Stimulated activated CD8-positive, alpha-beta memory T cell treated with anti-CD3 and anti-CD28 coated beads, Interleukin-7, amount 100 ng/mL, for 24 hours (primary cell): ENCODE results near the gene METTL21C.

Experiments
- DNase-seq: peaks from one replicate; pipeline ENCODE4 v3.0.0-alpha.2; 2020; ENCODE audit warnings: low read depth

METTL21C gene

GRCh38 chr13:102667023-102667422, 27.8 kb downstream of the METTL21C start:
- DNase-seq, result no peak

GRCh38 chr13:102659168-102659713, 35.6 kb downstream of the METTL21C start:
- DNase-seq, result no peak

- no peak for DNase-seq
These were observed 36.2 kb downstream of the METTL21C start for GRCh38 chr13:102658660-102659059.

GRCh38 chr13:102657630-102658029, 37.2 kb downstream of the METTL21C start:
- DNase-seq, result no peak

- no peak for DNase-seq
These were observed 40.1 kb downstream of the METTL21C start for GRCh38 chr13:102654756-102655155.

- no peak for DNase-seq
These were observed 43.0 kb downstream of the METTL21C start for GRCh38 chr13:102651892-102652291.

- no peak for DNase-seq
These were observed 43.5 kb downstream of the METTL21C start for GRCh38 chr13:102651392-102651791.

GRCh38 chr13:102650444-102650843, 44.4 kb downstream of the METTL21C start:
- no peak for DNase-seq

GRCh38 chr13:102648046-102648445, 46.8 kb downstream of the METTL21C start:
- DNase-seq, result no peak

- DNase-seq, result no peak
These were observed 49.1 kb downstream of the METTL21C start for GRCh38 chr13:102645701-102646100.

- DNase-seq, result no peak
These were observed 51.2 kb downstream of the METTL21C start for GRCh38 chr13:102643656-102644055.

- DNase-seq, result no peak
These were observed 52.4 kb downstream of the METTL21C start for GRCh38 chr13:102642475-102642874.

GRCh38 chr13:102642029-102642428, 52.8 kb downstream of the METTL21C start:
- no peak for DNase-seq

GRCh38 chr13:102638741-102639140, 56.1 kb downstream of the METTL21C start:
- no peak for DNase-seq
